Astrocyte (in vitro differentiated cells and primary cell): ENCODE results near the gene GP9. TPM values are rescaled to one million over a fixed set of nuclear protein-coding genes. Genes with fewer than 3 reads are reported as not detected.

Experiments
- DNase-seq: peaks from one replicate; pipeline ENCODE4 v3.0.0-alpha.2; 2010; ENCODE audit warnings: low read depth
- FAIRE-seq: peaks from 2 replicates; lab custom pipeline; 2011; peaks lifted over from hg19 to GRCh38; lab: Jason Lieb, UNC
- H2AFZ ChIP-seq: 2 replicates; pipeline ENCODE4 v1.6.0; 2012; ENCODE audit warnings: low read depth, low read length, inconsistent platforms
- H3K27ac ChIP-seq: 2 replicates; pipeline ENCODE4 v1.5.1; 2011; ENCODE audit warnings: low read depth, low read length, inconsistent platforms
- H3K27me3 ChIP-seq: 2 replicates; pipeline ENCODE4 v1.6.0; 2011; ENCODE audit warnings: low read length, inconsistent platforms; ENCODE audit not compliant: insufficient read depth
- H3K36me3 ChIP-seq: 2 replicates; pipeline ENCODE4 v1.5.1; 2011; ENCODE audit warnings: low read length, inconsistent platforms; ENCODE audit not compliant: insufficient read depth
- H3K4me1 ChIP-seq: 2 replicates; pipeline ENCODE4 v1.5.1; 2011; ENCODE audit warnings: low read length, inconsistent platforms; ENCODE audit not compliant: insufficient read depth
- H3K4me2 ChIP-seq: 2 replicates; pipeline ENCODE4 v1.6.0; 2012; ENCODE audit warnings: low read length, inconsistent platforms
- H3K4me3 ChIP-seq: 2 replicates; pipeline ENCODE4 v1.5.1; 2011; ENCODE audit warnings: low read depth, mild to moderate bottlenecking, low read length, inconsistent platforms; ENCODE audit not compliant: insufficient read depth
- H3K79me2 ChIP-seq: 2 replicates; pipeline ENCODE4 v1.6.0; 2012; ENCODE audit warnings: mild to moderate bottlenecking, low read length, inconsistent platforms; ENCODE audit not compliant: insufficient read depth
- H3K9ac ChIP-seq: 2 replicates; pipeline ENCODE4 v1.6.0; 2012; ENCODE audit warnings: mild to moderate bottlenecking, low read length, inconsistent platforms
- H3K9me3 ChIP-seq: 2 replicates; pipeline ENCODE4 v1.5.1; 2012; ENCODE audit warnings: low read depth, mild to moderate bottlenecking, low read length, inconsistent platforms; ENCODE audit not compliant: insufficient read depth
- H4K20me1 ChIP-seq: 2 replicates; pipeline ENCODE4 v1.6.0; 2012; ENCODE audit warnings: low read length, inconsistent platforms; ENCODE audit not compliant: insufficient read depth
- H3K27ac Mint-ChIP-seq: one replicate; pipeline ENCODE4 v1.8.0; 2021; ENCODE audit warnings: mild to moderate bottlenecking, mixed read lengths; ENCODE audit not compliant: unreplicated experiment
- H3K27me3 Mint-ChIP-seq: one replicate; pipeline ENCODE4 v1.8.0; 2021; ENCODE audit warnings: low read depth, mixed read lengths; ENCODE audit not compliant: unreplicated experiment
- H3K36me3 Mint-ChIP-seq: one replicate; pipeline ENCODE4 v1.8.0; 2021; ENCODE audit warnings: low read depth, mixed read lengths; ENCODE audit not compliant: unreplicated experiment
- H3K4me1 Mint-ChIP-seq: one replicate; pipeline ENCODE4 v1.8.0; 2021; ENCODE audit warnings: low read depth, mixed read lengths; ENCODE audit not compliant: unreplicated experiment
- H3K4me3 Mint-ChIP-seq: one replicate; pipeline ENCODE4 v1.8.0; 2021; ENCODE audit warnings: mild to moderate bottlenecking, moderate library complexity, mixed read lengths; ENCODE audit not compliant: unreplicated experiment
- H3K9me3 Mint-ChIP-seq: one replicate; pipeline ENCODE4 v1.8.0; 2021; ENCODE audit warnings: mild to moderate bottlenecking, mixed read lengths; ENCODE audit not compliant: unreplicated experiment
- EZH2 ChIP-seq: IDR thresholded peaks from 2 replicates; pipeline ENCODE4 v1.6.1; 2012; ENCODE audit warnings: mild to moderate bottlenecking, low read length, inconsistent platforms; ENCODE audit not compliant: insufficient read depth
- total RNA-seq: library from RNA; stranded (reverse); gene quantifications from 2 replicates; pipeline ENCODE4 v1.2.1, GENCODE V29; 2021
- TF ChIP-seq, protein P1 (sequence below): IDR thresholded peaks from 2 replicates; pipeline ENCODE4 v1.5.1; 2011; ENCODE audit warnings: low read depth, mild to moderate bottlenecking, inconsistent platforms, low read length, moderate library complexity; ENCODE audit not compliant: insufficient read depth

The GP9 gene
- total RNA-seq, 1 donor from 2014 or later: not detected

DNA sequence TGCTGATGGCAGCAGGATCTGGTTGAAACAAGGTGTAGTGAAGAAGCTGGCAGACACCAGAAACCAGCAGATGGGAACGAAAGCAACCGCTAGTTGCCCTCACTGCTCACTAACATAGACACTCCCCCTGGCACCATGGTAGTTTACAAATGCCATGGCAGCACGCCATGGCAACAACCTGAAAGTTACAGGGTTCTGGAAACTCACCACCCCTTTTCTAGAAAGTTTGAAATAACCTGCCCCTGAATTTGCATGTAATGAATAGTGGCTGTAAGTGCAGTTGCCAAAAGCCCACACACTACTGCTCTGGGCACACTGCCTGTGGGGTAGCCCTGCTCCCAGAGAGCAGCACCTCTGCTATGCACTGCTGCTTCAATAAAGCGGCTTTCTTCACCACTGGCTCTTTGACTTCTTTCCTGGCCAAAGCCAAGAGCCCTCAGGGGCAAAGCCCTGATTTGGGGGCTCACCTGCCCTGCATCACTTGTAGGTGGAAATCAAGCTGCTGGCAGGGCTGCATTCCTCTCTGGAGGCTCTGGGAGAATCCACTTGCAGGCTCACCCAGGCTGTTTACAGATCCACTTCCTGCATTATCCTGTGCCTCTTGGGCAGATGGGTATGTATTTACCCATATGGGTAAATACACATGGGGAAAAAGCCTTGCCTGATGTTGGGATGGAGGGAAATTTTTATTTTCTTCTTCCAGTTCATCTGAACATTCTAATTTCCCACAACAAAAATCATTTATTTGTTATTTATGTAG lies 2.0 kb upstream of the GP9 start:
- Histone ChIP-seq H3K27me3 (peaks cover 18% of the 10 kb centered on the region), H3K4me3 (no peak overlapping the region), H3K36me3 (no peaks in the 10 kb centered on the region), H3K4me2 (no peak overlapping the region), H3K79me2 (no peaks in the 10 kb centered on the region), H3K9me3 (no peaks in the 10 kb centered on the region), H3K27ac (no peak overlapping the region), H3K9ac (no peak overlapping the region), H3K4me1 (no peaks in the 10 kb centered on the region), H2AFZ (no peak overlapping the region), H4K20me1 (no peaks in the 10 kb centered on the region)
- DNase-seq (no peak), FAIRE-seq (no peak)
- H3K27me3 Mint-ChIP-seq: peaks cover 33% of the 10 kb centered on the region
- H3K4me3 Mint-ChIP-seq: no peak overlapping the region
- H3K36me3 Mint-ChIP-seq: no peaks in the 10 kb centered on the region
- peaks cover 2% of the 10 kb centered on the region for H3K9me3 Mint-ChIP-seq
- TF ChIP-seq, protein P1, sequence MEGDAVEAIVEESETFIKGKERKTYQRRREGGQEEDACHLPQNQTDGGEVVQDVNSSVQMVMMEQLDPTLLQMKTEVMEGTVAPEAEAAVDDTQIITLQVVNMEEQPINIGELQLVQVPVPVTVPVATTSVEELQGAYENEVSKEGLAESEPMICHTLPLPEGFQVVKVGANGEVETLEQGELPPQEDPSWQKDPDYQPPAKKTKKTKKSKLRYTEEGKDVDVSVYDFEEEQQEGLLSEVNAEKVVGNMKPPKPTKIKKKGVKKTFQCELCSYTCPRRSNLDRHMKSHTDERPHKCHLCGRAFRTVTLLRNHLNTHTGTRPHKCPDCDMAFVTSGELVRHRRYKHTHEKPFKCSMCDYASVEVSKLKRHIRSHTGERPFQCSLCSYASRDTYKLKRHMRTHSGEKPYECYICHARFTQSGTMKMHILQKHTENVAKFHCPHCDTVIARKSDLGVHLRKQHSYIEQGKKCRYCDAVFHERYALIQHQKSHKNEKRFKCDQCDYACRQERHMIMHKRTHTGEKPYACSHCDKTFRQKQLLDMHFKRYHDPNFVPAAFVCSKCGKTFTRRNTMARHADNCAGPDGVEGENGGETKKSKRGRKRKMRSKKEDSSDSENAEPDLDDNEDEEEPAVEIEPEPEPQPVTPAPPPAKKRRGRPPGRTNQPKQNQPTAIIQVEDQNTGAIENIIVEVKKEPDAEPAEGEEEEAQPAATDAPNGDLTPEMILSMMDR: no peak
- no peak for TF ChIP-seq EZH2
- no peak overlapping the region for H3K27ac Mint-ChIP-seq
- H3K4me1 Mint-ChIP-seq: peaks cover 3% of the 10 kb centered on the region

DNA sequence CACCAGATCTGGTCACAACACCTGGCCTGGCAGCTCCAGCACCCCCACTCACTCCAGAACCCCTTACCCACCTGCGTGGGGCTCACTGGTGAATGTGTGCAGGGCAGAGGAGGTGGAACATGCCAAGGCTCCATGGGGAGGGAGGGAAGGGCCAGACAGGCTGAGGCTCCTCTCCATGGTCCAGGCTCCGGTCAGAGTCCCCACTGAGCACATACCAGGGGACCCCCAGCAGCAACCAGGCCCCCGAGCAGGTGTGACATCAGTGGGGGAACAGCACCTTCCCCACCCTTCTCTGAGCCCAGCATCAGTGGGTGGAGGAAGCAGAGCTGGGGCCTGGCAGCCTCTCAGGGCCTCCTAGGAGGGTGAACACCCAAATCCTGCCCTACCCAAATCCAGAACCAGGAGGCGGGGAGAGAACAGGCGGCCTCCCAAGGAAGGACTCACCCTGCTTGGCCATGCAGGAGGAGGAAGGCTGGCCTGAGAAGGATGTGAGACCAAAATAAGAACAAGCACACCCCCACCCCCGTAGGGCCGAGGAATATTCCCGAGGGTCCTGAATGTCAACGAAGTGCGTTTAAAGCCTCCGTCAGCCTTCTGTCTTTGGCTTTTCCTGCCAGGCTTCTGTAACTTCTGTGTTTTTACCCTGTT lies 1.1 kb upstream of the GP9 start:
- DNase-seq: no peak

More for the DNA sequence above, 1.1 kb upstream of the GP9 start:
- TF ChIP-seq, protein P1: no peak
- TF ChIP-seq EZH2: no peak
- Histone ChIP-seq H3K9ac (no peak overlapping the region), H3K27ac (no peak overlapping the region), H3K79me2 (no peaks in the 10 kb centered on the region), H3K27me3 (peaks cover 18% of the 10 kb centered on the region), H3K4me3 (no peak overlapping the region), H3K36me3 (no peaks in the 10 kb centered on the region), H3K4me1 (no peaks in the 10 kb centered on the region), H3K9me3 (no peaks in the 10 kb centered on the region), H3K4me2 (no peak overlapping the region), H2AFZ (no peak overlapping the region), H4K20me1 (no peaks in the 10 kb centered on the region)
- no peak overlapping the region for H3K27ac Mint-ChIP-seq
- no peaks in the 10 kb centered on the region for H3K36me3 Mint-ChIP-seq
- no peak for FAIRE-seq
- peaks cover 36% of the 10 kb centered on the region for H3K27me3 Mint-ChIP-seq
- H3K4me1 Mint-ChIP-seq: peaks cover 3% of the 10 kb centered on the region
- H3K4me3 Mint-ChIP-seq: no peak overlapping the region
- peaks cover 2% of the 10 kb centered on the region for H3K9me3 Mint-ChIP-seq
